ENCODE measurements around the gene UGT1A7.

UGT1A7 gene

DNA sequence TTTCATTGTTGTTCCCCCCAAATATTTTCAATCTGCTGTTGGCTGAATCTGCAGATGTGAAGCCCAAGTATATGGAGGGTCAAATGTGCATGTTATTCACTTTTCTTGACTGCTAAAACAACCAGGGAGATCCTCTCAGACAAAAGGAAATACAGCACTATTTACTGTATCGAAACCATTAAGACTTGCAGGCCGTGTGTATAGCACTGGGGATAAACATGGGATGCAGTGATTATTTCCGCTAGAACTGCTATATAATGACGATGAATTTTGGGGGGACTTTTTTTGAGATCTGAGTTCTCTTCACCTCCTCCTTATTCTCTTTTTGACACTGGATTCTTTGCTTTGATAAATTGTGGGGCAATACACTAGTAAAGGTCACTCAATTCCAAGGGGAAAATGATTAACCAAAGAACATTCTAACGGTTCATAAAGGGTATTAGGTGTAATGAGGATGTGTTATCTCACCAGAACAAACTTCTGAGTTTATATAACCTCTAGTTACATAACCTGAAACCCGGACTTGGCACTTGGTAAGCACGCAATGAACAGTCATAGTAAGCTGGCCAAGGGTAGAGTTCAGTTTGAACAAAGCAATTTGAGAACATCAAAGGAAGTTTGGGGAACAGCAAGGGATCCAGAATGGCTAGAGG lies 74.9 kb downstream of the UGT1A7 start:
- no peak for DNase-seq (ENCODE audit: extremely low spot score, insufficient read length, low read depth)
- no peak for FAIRE-seq

DNA sequence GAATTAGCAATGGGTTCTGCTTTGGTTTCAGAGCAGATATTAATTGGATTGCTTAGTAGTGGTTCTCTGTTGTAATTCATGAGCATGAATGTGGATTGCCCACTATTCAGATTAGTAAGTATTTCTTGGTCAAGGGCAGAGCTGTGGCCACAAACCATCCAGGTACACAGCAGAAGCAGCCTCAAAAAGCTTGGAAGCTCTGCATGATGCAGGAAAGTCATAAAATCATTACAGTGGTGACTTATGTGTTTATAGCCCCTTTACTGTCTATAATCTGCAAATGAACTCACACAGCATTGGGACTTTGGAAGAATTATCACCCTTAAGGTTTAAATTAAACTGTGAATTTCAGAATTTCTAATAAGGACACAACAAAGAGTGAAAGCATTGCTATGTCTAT lies 76.4 kb downstream of the UGT1A7 start:
- FAIRE-seq (no peak), DNase-seq (ENCODE audit: extremely low spot score, insufficient read length, low read depth) (no peak)

DNA sequence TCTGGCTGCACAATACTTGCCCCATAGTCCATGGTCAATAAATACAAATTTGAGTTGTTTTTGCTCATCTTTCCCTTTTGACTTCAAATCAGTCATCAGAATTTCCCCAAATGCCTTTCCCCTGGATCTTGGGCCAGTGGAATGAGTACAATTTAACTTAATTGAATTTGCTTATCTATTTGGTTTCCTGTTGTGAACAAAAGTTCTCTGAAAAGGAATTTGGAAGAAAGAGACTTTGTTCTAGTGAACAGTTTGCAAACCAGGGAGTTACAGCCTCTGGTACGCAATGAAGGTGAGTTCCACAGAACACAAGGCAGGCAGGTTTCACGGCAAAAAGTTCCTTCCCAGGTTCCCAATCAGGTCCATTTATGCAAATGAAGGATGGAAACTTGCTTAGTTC lies 77.1 kb downstream of the UGT1A7 start:
- FAIRE-seq (no peak), DNase-seq (ENCODE audit: extremely low spot score, insufficient read length, low read depth) (no peak)

DNA sequence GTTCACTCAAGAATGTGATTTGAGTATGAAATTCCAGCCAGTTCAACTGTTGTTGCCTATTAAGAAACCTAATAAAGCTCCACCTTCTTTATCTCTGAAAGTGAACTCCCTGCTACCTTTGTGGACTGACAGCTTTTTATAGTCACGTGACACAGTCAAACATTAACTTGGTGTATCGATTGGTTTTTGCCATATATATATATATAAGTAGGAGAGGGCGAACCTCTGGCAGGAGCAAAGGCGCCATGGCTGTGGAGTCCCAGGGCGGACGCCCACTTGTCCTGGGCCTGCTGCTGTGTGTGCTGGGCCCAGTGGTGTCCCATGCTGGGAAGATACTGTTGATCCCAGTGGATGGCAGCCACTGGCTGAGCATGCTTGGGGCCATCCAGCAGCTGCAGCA lies 78.3 kb downstream of the UGT1A7 start, which contains the start of gene UGT1A1:
UGT1A1 (plus strand) TSS at position 228 of the 400 bp plus-strand sequence; CDS start at position 246, 18 bp downstream.
- FAIRE-seq (no peak), DNase-seq (ENCODE audit: extremely low spot score, insufficient read length, low read depth) (no peak)

DNA sequence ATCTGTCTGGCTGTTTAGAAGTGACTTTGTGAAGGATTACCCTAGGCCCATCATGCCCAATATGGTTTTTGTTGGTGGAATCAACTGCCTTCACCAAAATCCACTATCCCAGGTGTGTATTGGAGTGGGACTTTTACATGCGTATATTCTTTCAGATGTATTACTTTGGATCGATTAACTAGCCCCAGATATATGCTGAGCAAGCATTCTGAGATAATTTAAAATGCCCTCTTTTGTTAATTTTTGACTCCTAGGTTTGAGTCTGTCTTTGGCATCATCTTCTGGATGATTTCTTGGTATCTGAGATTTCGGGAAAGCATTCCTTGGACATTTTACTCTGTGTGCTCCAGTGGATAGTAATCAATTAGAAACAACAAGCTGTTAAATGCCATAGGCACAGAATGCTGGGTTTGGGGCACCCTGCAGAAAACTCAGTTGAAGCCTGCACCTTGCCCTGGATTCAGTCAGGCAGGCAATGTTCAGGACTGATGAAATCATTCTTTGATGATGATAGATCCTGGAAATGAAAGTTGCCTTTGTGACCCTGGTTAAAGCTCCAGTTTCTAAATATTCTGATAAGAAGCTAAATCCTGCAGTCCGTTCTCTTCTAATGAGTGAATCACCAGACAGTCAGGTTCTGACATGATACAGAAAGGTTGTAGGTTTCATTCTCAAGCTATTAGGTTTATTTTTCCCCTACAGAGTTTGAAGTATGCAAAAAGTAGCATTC lies 79.5 kb downstream of the UGT1A7 start:
- DNase-seq (ENCODE audit: extremely low spot score, insufficient read length, low read depth) (no peak), FAIRE-seq (no peak)

DNA sequence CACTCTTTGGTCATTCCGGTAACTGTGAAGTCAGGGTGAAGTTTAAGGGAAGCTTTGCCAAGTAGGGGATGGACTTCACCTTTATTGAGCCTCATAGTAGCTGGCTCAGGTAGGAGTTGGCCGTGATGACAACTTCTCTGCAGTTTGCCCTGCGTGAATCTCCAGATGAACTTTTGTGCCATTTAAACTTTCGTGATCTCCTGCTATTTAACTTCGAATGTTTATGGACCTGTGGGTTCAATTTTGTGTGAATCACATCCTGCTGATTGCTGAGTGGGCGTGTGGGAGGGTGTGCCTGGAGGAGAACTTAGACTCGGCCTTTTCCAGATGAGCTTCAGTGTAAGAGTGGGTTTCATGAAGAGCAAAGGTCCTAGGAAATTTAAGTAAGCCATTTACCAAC lies 82.6 kb downstream of the UGT1A7 start:
- no peak for DNase-seq (ENCODE audit: extremely low spot score, insufficient read length, low read depth)
- no peak for FAIRE-seq

DNA sequence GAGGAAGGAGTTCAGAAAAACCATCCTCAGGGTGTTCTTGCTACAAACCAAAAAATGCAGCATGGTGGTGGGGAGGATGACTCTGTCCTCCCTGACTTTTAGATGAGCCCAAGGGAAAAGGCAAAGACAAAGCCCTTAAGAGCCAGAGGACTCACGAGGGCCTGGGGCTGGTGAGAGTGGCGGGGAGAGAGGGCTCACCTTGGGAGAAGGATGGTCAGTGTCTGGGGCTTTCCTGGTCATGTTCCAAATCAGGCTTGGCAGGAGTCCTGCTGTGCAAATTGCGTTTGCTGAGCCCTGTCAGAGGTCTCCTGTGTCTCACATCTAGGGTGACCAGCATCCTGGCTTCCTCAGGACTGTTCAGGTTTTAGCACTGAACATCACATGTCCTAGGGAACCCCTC lies 83.1 kb downstream of the UGT1A7 start:
- DNase-seq (ENCODE audit: extremely low spot score, insufficient read length, low read depth) = no peak
- FAIRE-seq = no peak

DNA sequence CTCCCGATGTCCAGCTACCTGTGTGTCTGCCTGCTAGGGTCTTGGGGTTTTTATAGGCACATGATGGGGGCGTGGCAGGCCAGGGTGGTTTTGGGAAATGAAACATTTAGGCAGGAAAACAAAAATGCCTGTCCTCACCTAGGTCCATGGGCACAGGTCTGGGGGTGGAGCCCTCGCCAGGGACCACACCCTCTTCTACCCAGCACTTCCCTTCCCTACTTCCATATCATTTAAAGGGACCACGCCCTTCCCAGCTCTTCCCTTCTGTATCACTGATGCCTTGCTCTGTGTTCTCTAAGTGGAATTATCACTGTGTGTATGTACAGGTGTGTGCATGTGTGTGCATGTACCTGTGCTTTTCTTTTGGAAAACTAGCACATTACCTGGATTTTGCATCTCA lies 84.7 kb downstream of the UGT1A7 start:
- no peak for FAIRE-seq
- no peak for DNase-seq (ENCODE audit: extremely low spot score, insufficient read length, low read depth)

DNA sequence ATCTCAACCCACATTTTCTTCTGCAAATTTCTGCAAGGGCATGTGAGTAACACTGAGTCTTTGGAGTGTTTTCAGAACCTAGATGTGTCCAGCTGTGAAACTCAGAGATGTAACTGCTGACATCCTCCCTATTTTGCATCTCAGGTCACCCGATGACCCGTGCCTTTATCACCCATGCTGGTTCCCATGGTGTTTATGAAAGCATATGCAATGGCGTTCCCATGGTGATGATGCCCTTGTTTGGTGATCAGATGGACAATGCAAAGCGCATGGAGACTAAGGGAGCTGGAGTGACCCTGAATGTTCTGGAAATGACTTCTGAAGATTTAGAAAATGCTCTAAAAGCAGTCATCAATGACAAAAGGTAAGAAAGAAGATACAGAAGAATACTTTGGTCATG lies 86.4 kb downstream of the UGT1A7 start:
- no peak for FAIRE-seq
- DNase-seq (ENCODE audit: extremely low spot score, insufficient read length, low read depth) = no peak

DNA sequence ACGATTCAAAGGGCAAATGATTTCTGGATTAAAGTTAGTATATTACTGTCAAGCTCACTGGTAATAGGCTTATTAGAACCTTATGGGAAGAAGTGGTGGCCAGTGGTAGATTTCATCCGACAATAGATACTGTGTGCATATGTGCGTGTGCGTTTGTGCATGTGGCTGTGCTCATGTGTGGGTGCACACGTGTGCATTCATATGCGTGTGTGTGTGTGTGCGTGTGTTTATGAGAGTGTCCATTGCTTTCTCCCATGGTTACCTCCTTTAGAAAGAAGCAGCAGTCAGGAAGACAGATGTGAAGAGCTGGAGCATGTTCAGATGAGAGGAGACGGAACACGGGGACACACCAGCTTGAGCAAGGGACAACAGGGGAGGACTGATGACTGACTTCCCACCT lies 87.6 kb downstream of the UGT1A7 start:
- DNase-seq (ENCODE audit: extremely low spot score, insufficient read length, low read depth) = no peak
- FAIRE-seq = no peak

DNA sequence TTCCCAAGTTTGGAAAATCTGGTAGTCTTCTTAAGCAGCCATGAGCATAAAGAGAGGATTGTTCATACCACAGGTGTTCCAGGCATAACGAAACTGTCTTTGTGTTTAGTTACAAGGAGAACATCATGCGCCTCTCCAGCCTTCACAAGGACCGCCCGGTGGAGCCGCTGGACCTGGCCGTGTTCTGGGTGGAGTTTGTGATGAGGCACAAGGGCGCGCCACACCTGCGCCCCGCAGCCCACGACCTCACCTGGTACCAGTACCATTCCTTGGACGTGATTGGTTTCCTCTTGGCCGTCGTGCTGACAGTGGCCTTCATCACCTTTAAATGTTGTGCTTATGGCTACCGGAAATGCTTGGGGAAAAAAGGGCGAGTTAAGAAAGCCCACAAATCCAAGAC lies 90.5 kb downstream of the UGT1A7 start:
- DNase-seq (ENCODE audit: extremely low spot score, insufficient read length, low read depth) = no peak
- FAIRE-seq = no peak

DNA sequence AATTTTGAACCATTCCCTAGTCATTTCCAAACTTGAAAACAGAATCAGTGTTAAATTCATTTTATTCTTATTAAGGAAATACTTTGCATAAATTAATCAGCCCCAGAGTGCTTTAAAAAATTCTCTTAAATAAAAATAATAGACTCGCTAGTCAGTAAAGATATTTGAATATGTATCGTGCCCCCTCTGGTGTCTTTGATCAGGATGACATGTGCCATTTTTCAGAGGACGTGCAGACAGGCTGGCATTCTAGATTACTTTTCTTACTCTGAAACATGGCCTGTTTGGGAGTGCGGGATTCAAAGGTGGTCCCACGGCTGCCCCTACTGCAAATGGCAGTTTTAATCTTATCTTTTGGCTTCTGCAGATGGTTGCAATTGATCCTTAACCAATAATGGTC lies 90.9 kb downstream of the UGT1A7 start:
- DNase-seq (ENCODE audit: extremely low spot score, insufficient read length, low read depth) = no peak
- FAIRE-seq = no peak

DNA sequence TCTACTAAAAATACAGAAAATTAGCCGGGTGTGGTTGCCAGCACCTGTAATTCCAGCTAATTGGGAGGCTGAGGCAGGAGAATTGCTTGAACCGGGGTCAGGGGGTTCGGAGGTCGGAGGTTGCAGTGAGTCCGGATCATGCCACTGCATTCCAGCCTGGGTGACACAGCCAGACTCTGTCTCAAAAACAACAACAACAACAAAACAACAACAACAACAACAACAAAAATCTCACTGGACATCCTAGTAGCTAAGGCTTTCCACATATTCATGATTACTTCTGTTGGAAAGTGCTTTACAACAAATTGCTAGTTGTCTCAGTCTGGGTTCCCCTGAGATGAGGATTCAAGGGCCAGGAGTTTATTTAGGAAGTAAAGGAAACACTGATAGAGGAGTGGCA lies 92.2 kb downstream of the UGT1A7 start:
- DNase-seq (ENCODE audit: extremely low spot score, insufficient read length, low read depth) (no peak), FAIRE-seq (no peak)

DNA sequence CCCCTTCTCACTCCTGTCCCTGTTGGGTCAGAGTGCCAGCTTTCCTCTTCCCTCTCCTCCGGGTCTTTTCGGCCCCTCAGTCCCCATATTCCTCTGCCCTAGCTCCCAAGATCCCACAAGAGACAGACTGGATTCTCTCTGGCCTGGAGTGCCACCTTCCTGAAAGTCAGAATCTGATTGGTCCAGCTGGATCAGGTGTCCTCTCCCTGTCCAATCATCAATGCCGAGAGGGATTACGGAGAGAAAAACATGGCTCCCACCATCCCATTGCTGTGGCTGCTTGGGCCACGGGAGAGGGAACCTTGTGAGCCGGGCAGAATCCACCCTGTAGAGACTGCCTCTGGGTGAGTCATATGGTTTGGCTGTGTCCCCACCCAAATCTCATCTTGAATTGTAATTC lies 93.7 kb downstream of the UGT1A7 start:
- no peak for FAIRE-seq
- DNase-seq (ENCODE audit: extremely low spot score, insufficient read length, low read depth) = no peak

DNA sequence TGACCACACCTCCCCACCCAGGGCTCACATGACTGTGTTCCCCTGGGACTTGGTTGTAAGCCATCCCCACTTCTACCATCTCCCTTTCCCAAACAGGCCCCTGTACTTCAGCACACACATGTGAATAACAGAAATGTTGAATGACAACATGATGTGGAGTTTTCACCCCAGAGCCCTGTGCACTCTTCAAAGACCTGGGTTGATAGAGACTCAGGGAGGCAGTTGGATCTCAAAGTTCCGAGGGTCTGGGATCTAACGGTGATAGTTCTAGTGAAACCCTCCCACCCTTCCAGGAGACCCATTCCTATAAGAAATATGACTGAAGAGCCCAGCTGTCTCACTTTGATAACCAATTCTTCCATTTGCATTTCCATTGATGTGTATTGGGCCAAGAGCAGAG lies 96.3 kb downstream of the UGT1A7 start, which contains the start of gene MROH2A:
MROH2A (plus strand) TSS at position 301 of the 400 bp plus-strand sequence. CDS start 1,029 bp downstream, outside the sequence.
- DNase-seq (ENCODE audit: extremely low spot score, insufficient read length, low read depth) (no peak), FAIRE-seq (no peak)

DNA sequence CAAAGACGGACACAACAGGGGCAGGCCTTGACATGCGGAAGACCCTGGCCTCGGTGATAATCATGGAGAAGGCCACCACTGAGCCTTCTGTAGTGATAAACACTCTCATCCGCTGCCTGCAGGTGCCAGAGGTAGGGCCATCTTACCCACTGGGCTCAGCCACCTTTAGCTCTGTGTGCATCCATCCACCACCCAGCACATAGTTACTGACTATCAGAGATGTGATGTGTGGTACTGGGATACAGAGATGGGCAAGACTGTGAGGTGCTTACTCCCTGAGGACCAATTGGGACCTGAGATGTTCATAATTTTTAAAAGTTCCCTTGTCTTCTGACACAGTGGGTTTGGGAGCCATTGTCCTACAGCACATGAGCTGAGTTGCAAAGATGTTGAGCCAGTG lies 98.0 kb downstream of the UGT1A7 start:
- DNase-seq (ENCODE audit: extremely low spot score, insufficient read length, low read depth) = no peak
- no peak for FAIRE-seq

DNA sequence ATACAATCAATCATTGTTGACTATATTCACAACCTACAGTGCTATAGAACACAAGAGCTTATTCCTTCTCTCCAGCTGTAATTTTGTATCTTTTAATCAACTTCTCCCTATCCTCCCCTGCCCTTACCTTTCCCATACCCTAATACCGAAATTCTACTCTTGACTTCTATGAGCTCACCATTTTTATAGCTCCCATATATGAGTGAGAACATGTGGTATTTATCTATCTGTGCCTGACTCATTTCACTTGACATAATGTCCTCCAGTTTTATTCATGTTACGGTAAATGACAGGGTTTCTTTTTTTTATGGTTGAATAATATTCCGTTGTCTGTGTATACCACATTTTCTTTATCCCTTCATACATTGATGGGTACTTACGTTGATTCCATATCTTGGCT lies 99.1 kb downstream of the UGT1A7 start:
- FAIRE-seq (no peak), DNase-seq (ENCODE audit: extremely low spot score, insufficient read length, low read depth) (no peak)

DNA sequence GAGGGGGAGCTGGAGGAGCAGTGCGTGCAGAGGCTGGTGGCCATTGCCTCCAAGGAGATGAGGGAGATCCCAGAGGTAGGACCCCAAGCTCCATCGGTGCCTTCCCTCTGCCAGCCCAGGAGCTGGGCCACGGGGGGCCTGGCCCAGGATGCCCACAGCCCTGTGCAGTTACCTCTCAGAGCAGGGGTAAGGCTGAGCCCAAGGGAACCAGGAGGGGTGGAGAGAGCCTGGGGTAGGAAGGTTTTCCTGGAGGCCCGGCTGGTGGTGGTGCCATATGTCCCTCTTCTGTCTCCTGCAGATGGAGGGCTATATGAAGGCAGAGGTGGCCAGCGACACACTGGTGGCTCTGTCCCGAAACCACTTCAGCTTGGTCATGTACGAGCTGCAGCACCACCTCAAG lies 107.9 kb downstream of the UGT1A7 start:
- FAIRE-seq = no peak
- DNase-seq (ENCODE audit: extremely low spot score, insufficient read length, low read depth) = no peak

DNA sequence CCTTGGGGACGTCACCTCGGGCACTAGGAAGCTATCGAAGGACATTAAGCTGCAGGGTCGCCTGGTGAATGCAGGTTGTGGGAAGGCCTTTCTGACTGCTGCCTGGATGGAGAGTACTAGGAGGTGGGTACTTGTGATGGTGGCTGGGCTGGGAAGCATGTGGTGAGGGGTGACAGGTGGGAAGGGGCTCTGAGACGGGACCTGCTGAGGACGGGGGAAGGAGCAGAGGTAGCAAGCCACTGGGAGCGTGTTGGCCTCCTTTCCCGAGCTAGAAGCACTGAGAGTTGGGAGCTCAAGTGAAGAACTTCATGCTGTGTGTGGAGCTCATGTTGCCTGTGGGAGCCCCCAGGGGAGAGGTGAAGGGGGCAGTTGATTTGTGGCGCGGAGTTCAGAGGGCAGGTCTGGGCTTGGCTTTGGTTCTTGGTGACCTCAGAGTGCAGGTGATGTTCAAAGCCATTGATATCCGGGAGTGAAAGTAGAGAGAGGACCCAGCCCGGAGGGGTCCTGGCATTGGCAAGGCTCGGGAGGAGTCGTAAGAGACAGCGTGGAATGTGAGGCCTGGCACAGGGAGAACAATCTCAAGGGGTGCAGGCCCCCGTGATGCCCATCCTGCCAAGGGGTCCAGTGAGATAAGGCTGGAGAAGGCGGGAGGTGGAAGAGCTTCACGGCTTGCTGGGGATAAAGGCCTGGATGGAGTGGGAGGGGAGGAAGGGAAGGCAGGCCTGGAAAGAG lies 109.6 kb downstream of the UGT1A7 start:
- DNase-seq (ENCODE audit: extremely low spot score, insufficient read length, low read depth) (no peak), FAIRE-seq (no peak)

DNA sequence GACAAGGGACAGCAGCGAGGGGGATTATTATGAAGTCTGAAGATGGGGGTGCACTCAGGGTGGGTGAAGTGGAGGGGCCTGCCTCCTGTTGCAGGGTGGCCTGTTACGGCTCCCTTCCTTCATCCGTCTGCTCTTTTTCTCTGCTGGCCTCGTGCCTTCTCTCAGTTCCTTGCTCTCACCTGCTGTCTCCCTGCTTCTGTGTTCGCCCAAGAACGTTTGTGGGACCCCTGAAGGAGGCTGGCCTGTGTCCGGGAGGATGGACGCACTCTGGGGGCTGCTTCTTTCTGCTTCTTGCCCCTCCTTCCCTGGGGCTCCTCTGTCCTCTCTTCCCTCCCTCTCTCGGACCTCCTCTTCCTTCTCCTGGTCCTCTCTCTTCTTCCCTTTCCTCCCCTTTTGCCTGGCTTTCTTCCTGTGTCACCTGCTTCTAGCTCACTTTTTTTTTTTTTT lies 110.2 kb downstream of the UGT1A7 start:
- DNase-seq (ENCODE audit: extremely low spot score, insufficient read length, low read depth) (no peak), FAIRE-seq (no peak)

DNA sequence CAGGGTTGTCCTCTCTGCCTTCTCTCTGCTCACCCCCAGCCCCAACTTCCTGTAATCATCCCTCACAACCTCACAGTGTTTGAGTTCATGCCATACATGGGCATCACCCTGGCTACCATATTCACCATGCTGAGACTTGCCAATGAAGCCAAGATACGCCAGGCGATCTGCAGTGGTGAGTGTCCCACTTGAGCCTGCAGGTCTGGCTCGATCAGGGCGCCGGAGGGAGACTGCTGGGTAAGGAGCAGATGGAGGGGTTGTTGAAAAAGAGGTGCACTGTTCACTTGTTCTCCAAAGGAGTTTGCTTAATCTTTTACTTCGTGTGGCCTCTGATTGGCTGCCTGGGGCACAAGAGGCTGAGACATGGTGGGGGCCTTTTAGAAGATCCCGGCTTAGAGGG lies 111.0 kb downstream of the UGT1A7 start:
- FAIRE-seq (no peak), DNase-seq (ENCODE audit: extremely low spot score, insufficient read length, low read depth) (no peak)

Data from GM18507 (cell line).